ENCODE measurements around the gene ATIC. TPM values are rescaled to one million over a fixed set of nuclear protein-coding genes. Genes with fewer than 3 reads are reported as not detected.

ATIC gene
- total RNA-seq, 1 experiment from 2014 or later = 295 TPM

- DNase-seq = no peak
- Histone ChIP-seq H3K27ac (ENCODE audit: insufficient read length, low read depth, low read length) (no peak overlapping the region), H4K5ac (ENCODE audit: insufficient read length, low read depth, low read length) (no peak overlapping the region), H3K9me3 (ENCODE audit: control insufficient read depth, low read depth, low read length) (no peaks in the 10 kb centered on the region), H2BK20ac (ENCODE audit: low read depth, low read length, poor library complexity, severe bottlenecking) (no peak overlapping the region), H2AK5ac (ENCODE audit: insufficient read length, low read length) (no peak overlapping the region), H3K9ac (ENCODE audit: extremely low read depth, insufficient read length, low read length) (no peak overlapping the region), H3K4me2 (ENCODE audit: insufficient read depth, insufficient read length, low read length) (no peak overlapping the region), H3K23me2 (ENCODE audit: insufficient read length, low read depth, low read length, poor library complexity, severe bottlenecking) (peaks cover 12% of the 10 kb centered on the region), H3K27me3 (ENCODE audit: insufficient read depth, low read length) (no peaks in the 10 kb centered on the region), H4K8ac (replicated peaks; ENCODE audit: insufficient read length, low read depth, low read length) (no peak overlapping the region), H2BK12ac (ENCODE audit: insufficient read length, low read depth, low read length) (no peak overlapping the region), H3K4ac (ENCODE audit: low read depth, low read length) (no peak overlapping the region), H3T11ph (ENCODE audit: low read length) (no peak overlapping the region), H2BK5ac (ENCODE audit: insufficient read length, low read length) (no peak overlapping the region), H3K79me2 (ENCODE audit: insufficient read depth, low read length) (peaks cover 9% of the 10 kb centered on the region; the same call in 1 of the 2 replicates), H3K4me1 (ENCODE audit: insufficient read depth, low read length) (no peaks in the 10 kb centered on the region), H4K91ac (ENCODE audit: insufficient read length, low read depth, low read length) (no peak overlapping the region), H4K20me1 (ENCODE audit: control insufficient read depth, insufficient read depth, insufficient read length) (no peaks in the 10 kb centered on the region), H2BK120ac (ENCODE audit: low read depth, low read length, poor library complexity, severe bottlenecking) (no peak overlapping the region), H3K79me1 (ENCODE audit: insufficient read depth, low read depth, low read length, poor library complexity, severe bottlenecking) (no peaks in the 10 kb centered on the region), H3K23ac (ENCODE audit: insufficient read length, low read depth, low read length) (no peak overlapping the region), H3K18ac (ENCODE audit: insufficient read length, low read depth, low read length) (no peak overlapping the region), H2AFZ (ENCODE audit: low read length) (no peak overlapping the region), H3K14ac (ENCODE audit: insufficient read depth, low read length) (no peak overlapping the region), H3K56ac (ENCODE audit: insufficient read length, low read depth, low read length) (no peak overlapping the region), H2BK15ac (ENCODE audit: low read depth, low read length) (no peak overlapping the region)
- Mint-ChIP-seq H3K27me3 (ENCODE audit: low read depth) (no peaks in the 10 kb centered on the region), H3K4me1 (peaks cover 16 to 27% of the 10 kb centered on the region in 2 experiments), H3K9me3 (no peaks in the 10 kb centered on the region), H3K4me3 (no peak overlapping the region), H3K27ac (0 out of 7 replicates have a peak overlapping the region, but pooled peaks of 1 of the 3 experiments have one; percentile 3), H3K36me3 (ENCODE audit: insufficient read depth in 1 of 3, low read depth in 3 of 3) (peaks cover 40 to 72% (median 60%) of the 10 kb centered on the region in 3 experiments)
- no peak for TF ChIP-seq CTCF (conservative IDR thresholded peaks at IDR 0.05)
- no CpG with 5 or more reads among the region's 1 CpG for WGBS (ENCODE audit: extremely low coverage, insufficient read length, low lambda C conversion rate)
Measured at GRCh38 chr2:215314896-215315295, 3.0 kb downstream of the ATIC start.

Measured in H9 (cell line).